IMR-90 (cell line): Measurements from ENCODE around the gene NEUROD1. TPM values are rescaled to one million over a fixed set of nuclear protein-coding genes. Genes with fewer than 3 reads are reported as not detected.

Experiments
- ATAC-seq: fragments of 200-7000 bp; cut with Tn5 transposase; 2 replicates; pipeline ENCODE4 v1.9.1; 2020; ENCODE audit warnings: low read depth, mild to moderate bottlenecking, moderate library complexity
- BruUV-seq: library from RNA; stranded (reverse); fragments of 400-500 nt; replicated peaks from 2 replicates; lab custom pipeline; 2021; lab: Mats Ljungman, UMichigan
- CTCF ChIA-PET: fragments of 300-600 bp; formaldehyde crosslinking; extraction: SDS; loops from one replicate; lab custom pipeline; 2021; ENCODE audit warnings: antibody characterized with exemption; lab: Yijun Ruan, JAX
- POLR2A ChIA-PET: fragments of 300-600 bp; sonication (Branson Sonifier 250); formaldehyde crosslinking; loops from one replicate; lab custom pipeline; 2022; ENCODE audit warnings: antibody characterized with exemption; ENCODE audit not compliant: unreplicated experiment; lab: Charles Lee
- DNase-seq: peaks from one replicate; pipeline ENCODE4 v3.0.0; 2013
- H2AFZ ChIP-seq: replicated peaks from 2 replicates; pipeline ENCODE3; 2013; ENCODE audit warnings: low read length, mild to moderate bottlenecking; ENCODE audit not compliant: poor library complexity
- H2AK5ac ChIP-seq: 2 replicates; pipeline ENCODE4 v1.6.1; 2013; ENCODE audit warnings: low read depth, low read length, inconsistent platforms
- H2AK9ac ChIP-seq: replicated peaks from 2 replicates; pipeline ENCODE3; 2013; ENCODE audit warnings: mild to moderate bottlenecking, low read depth, low read length, moderate library complexity; ENCODE audit not compliant: poor library complexity
- H2BK120ac ChIP-seq: 2 replicates; pipeline ENCODE4 v1.6.1; 2013; ENCODE audit warnings: low read depth, low read length, inconsistent platforms
- H2BK15ac ChIP-seq: 3 replicates; pipeline ENCODE4 v1.6.1; 2013; ENCODE audit warnings: low read depth, low read length, inconsistent platforms
- H2BK20ac ChIP-seq: 2 replicates; pipeline ENCODE4 v1.6.1; 2013; ENCODE audit warnings: low read depth, mild to moderate bottlenecking, inconsistent platforms, low read length, moderate library complexity
- H2BK5ac ChIP-seq: 2 replicates; pipeline ENCODE4 v1.6.1; 2013; ENCODE audit warnings: mild to moderate bottlenecking, low read depth, low read length, inconsistent platforms; ENCODE audit not compliant: poor library complexity, severe bottlenecking
- H3K14ac ChIP-seq: replicated peaks from 2 replicates; pipeline ENCODE4 v1.6.1; 2013; ENCODE audit warnings: low read depth, low read length, inconsistent platforms
- H3K18ac ChIP-seq: 2 replicates; pipeline ENCODE4 v1.6.1; 2013; ENCODE audit warnings: low read depth, low read length, control low read depth
- H3K23ac ChIP-seq: 2 replicates; pipeline ENCODE4 v1.6.1; 2013; ENCODE audit warnings: low read depth, low read length, inconsistent platforms
- H3K27ac ChIP-seq: 2 replicates; pipeline ENCODE4 v1.5.1; 2013; ENCODE audit warnings: mild to moderate bottlenecking, control low read depth, low read length; ENCODE audit not compliant: insufficient read depth
- H3K27me3 ChIP-seq: 2 replicates; pipeline ENCODE4 v1.6.1; 2013; ENCODE audit warnings: low read length; ENCODE audit not compliant: control insufficient read depth, insufficient read depth
- H3K36me3 ChIP-seq: 2 replicates; pipeline ENCODE4 v1.6.1; 2013; ENCODE audit warnings: low read length, mixed read lengths; ENCODE audit not compliant: control insufficient read depth, insufficient read depth
- H3K4ac ChIP-seq: 2 replicates; pipeline ENCODE4 v1.6.1; 2013; ENCODE audit warnings: low read depth, low read length, inconsistent platforms
- H3K4me1 ChIP-seq: 2 replicates; pipeline ENCODE4 v1.6.1; 2013; ENCODE audit warnings: low read length, mixed read lengths; ENCODE audit not compliant: control insufficient read depth, insufficient read depth
- H3K4me2 ChIP-seq: 2 replicates; pipeline ENCODE4 v1.6.1; 2013; ENCODE audit warnings: low read depth, mild to moderate bottlenecking, control low read depth, low read length, moderate library complexity
- H3K4me3 ChIP-seq: 2 replicates; pipeline ENCODE4 v1.5.1; 2013; ENCODE audit warnings: low read depth, mild to moderate bottlenecking, control low read depth, low read length, moderate library complexity; ENCODE audit not compliant: insufficient read depth
- H3K56ac ChIP-seq: 2 replicates; pipeline ENCODE4 v1.6.1; 2013; ENCODE audit warnings: low read length, inconsistent platforms; ENCODE audit not compliant: insufficient read depth; ENCODE audit errors: extremely low read depth
- H3K79me1 ChIP-seq, 2 experiments: 2 replicates each; pipeline ENCODE4 v1.6.1; 2013; ENCODE audit warnings: low read length in 2 of 2, inconsistent platforms in 1 of 2, low read depth in 1 of 2
- H3K9ac ChIP-seq: 2 replicates; pipeline ENCODE4 v1.6.1; 2013; ENCODE audit warnings: low read depth, low read length, control low read depth
- H3K9me1 ChIP-seq: 2 replicates; pipeline ENCODE4 v1.6.1; 2013; ENCODE audit warnings: low read length, inconsistent platforms; ENCODE audit not compliant: insufficient read depth
- H3K9me3 ChIP-seq: 2 replicates; pipeline ENCODE4 v1.6.1; 2013; ENCODE audit warnings: low read length; ENCODE audit not compliant: control insufficient read depth, insufficient read depth
- H4K20me1 ChIP-seq: 2 replicates; pipeline ENCODE4 v1.6.1; 2013; ENCODE audit warnings: low read length, inconsistent platforms; ENCODE audit not compliant: insufficient read depth
- H4K5ac ChIP-seq: 2 replicates; pipeline ENCODE4 v1.6.1; 2013; ENCODE audit warnings: mild to moderate bottlenecking, low read depth, low read length, control low read depth
- H4K8ac ChIP-seq, 2 experiments: 2 replicates each; pipeline ENCODE4 v1.6.1; 2013; ENCODE audit warnings: low read depth in 2 of 2, low read length in 2 of 2, control low read depth in 1 of 2, inconsistent platforms in 1 of 2
- H4K91ac ChIP-seq: 2 replicates; pipeline ENCODE4 v1.6.1; 2013; ENCODE audit warnings: low read depth, low read length, inconsistent platforms; ENCODE audit not compliant: insufficient read depth
- BHLHE40 ChIP-seq: fragments of 150-350 bp; IDR thresholded peaks from 2 replicates; pipeline ENCODE4 v1.6.1; 2016; ENCODE audit warnings: mild to moderate bottlenecking, low read depth, low read length
- SMC3 ChIP-seq: fragments of 150-350 bp; IDR thresholded peaks from 2 replicates; pipeline ENCODE4 v1.6.1; 2016; ENCODE audit warnings: low read depth, mild to moderate bottlenecking, antibody characterized with exemption, low read length, moderate library complexity
- WGBS, 2 experiments: methylation state at CpG; one replicate each; pipeline versions ENCODE4 v1.1.5 to v1.1.7; 2013; ENCODE audit warnings: missing lambda C conversion rate in 2 of 2; ENCODE audit not compliant: insufficient read length in 1 of 2; ENCODE audit errors: extremely low coverage in 2 of 2; 5-methylcytosine and 5-hydroxymethylcytosine counted together
- dilution Hi-C: fragments of 300-500 bp; cut with HindIII; formaldehyde crosslinking; loops from one replicate; pipeline ENCODE4 v1.14.3; 2018; ENCODE audit warnings: low sequenced_read_pairs; ENCODE audit not compliant: unreplicated experiment
- in situ Hi-C: fragments of 300-500 bp; cut with MboI; formaldehyde crosslinking; loops from 3 replicates; pipeline ENCODE4 v1.14.3; 2019; ENCODE audit warnings: low sequenced_read_pairs, inconsistent platforms, mixed read lengths
- intact Hi-C: fragments of 100-400 bp; cut with micrococcal nuclease; formaldehyde crosslinking; loops from 2 replicates; pipeline ENCODE4 v1.10.0; 2022
- polyA plus RNA-seq, 3 experiments: library from polyadenylated mRNA; depleted of rRNA; stranded (reverse); fragments of >200 nt; gene quantifications; 2 replicates each; pipeline ENCODE4 v1.2.3, GENCODE V29; 2012; ENCODE audit warnings: low replicate concordance in 1 of 3
- total RNA-seq: library from RNA; depleted of rRNA; stranded (reverse); fragments of >200 nt; gene quantifications from 2 replicates; pipeline ENCODE4 v1.2.3, GENCODE V29; 2012

The NEUROD1 gene
- total and polyA plus RNA-seq, 2 of the 4 experiments (the other 2 are of a cell fraction) = not detected

- TF ChIP-seq SMC3 = no peak
- peak; percentile 82 for TF ChIP-seq BHLHE40
These were observed 3.5 kb upstream of the NEUROD1 start for GRCh38 chr2:181683518-181684453.

More at GRCh38 chr2:181683518-181684453, 3.5 kb upstream of the NEUROD1 start:
- Histone ChIP-seq H3K4me3 (no peak overlapping the region), H3K9ac (no peak overlapping the region), H2AFZ (peak overlapping the region; percentile 71), H2BK120ac (no peak overlapping the region), H2BK15ac (no peak overlapping the region), H3K14ac (no peak overlapping the region), H4K8ac (no peak overlapping the region), H3K56ac (no peak overlapping the region), H3K27ac (no peak overlapping the region), H3K27me3 (peaks cover 75% of the 10 kb centered on the region), H3K18ac (no peak overlapping the region), H3K36me3 (no peaks in the 10 kb centered on the region), H2BK20ac (no peak overlapping the region), H2BK5ac (no peak overlapping the region), H3K79me1 (no peaks in the 10 kb centered on the region), H3K4me1 (no peaks in the 10 kb centered on the region; the same call in 1 of the 2 replicates), H2AK5ac (no peak overlapping the region), H4K5ac (no peak overlapping the region), H3K9me3 (peaks cover 16% of the 10 kb centered on the region; the same call in 1 of the 2 replicates), H3K23ac (no peak overlapping the region), H3K4ac (no peak overlapping the region), H2AK9ac (no peak overlapping the region), H4K91ac (no peak overlapping the region), H4K20me1 (peaks cover 4% of the 10 kb centered on the region; the same call in 1 of the 2 replicates), H3K4me2 (no peak overlapping the region; the same call in 1 of the 2 replicates), H3K9me1 (peaks cover 7% of the 10 kb centered on the region; the same call in 1 of the 2 replicates)
- intact Hi-C loops (no loop called here), dilution Hi-C loops (no loop called here), in situ Hi-C loops (no loop called here)
- 2% methylated on average over 30 of the region's 85 CpGs; no CpG with 5 or more reads in 1 of the 2 experiments for WGBS, 2 experiments
- DNase-seq (peak; percentile 18), ATAC-seq (peak; percentile 69)
- no TSS peak for BruUV-seq
- CTCF ChIA-PET = no interaction called here
- POLR2A ChIA-PET = no interaction called here
